OCI-LY7 (cell line): ENCODE data around the gene ANKMY1. TPM values are rescaled to one million over a fixed set of nuclear protein-coding genes. Genes with fewer than 3 reads are reported as not detected.

Source experiments
- BruUV-seq: library from RNA; stranded (reverse); fragments of 400-500 nt; replicated peaks from 2 replicates; lab custom pipeline; 2021; lab: Mats Ljungman, UMichigan
- CTCF ChIA-PET: fragments of 300-600 bp; sonication (Branson Sonifier 250); formaldehyde crosslinking; loops from one replicate; lab custom pipeline; 2022; ENCODE audit warnings: antibody characterized with exemption; ENCODE audit not compliant: unreplicated experiment; lab: Charles Lee
- POLR2A ChIA-PET: fragments of 300-600 bp; sonication (Branson Sonifier 250); formaldehyde crosslinking; loops from one replicate; lab custom pipeline; 2022; ENCODE audit warnings: antibody characterized with exemption; lab: Charles Lee
- DNase-seq: peaks from one replicate; pipeline ENCODE4 v3.0.0-alpha.2; 2015; ENCODE audit warnings: low spot score
- H2AFZ ChIP-seq: fragments of 200-600 bp; sonication (generic), shearing (Covaris generic); 2 replicates; pipeline ENCODE4 v1.6.1; 2014; ENCODE audit warnings: mild to moderate bottlenecking, antibody characterized with exemption, low read length, moderate library complexity
- H3K27ac ChIP-seq: fragments of 200-600 bp; sonication (generic); 2 replicates; pipeline ENCODE4 v1.5.1; 2014; ENCODE audit warnings: mixed run types, low read depth, mild to moderate bottlenecking, moderate library complexity, low read length, inconsistent platforms; ENCODE audit not compliant: poor library complexity, severe bottlenecking
- H3K36me3 ChIP-seq: fragments of 200-600 bp; sonication (generic); 2 replicates; pipeline ENCODE4 v1.6.1; 2014; ENCODE audit warnings: mild to moderate bottlenecking, antibody characterized with exemption, low read length, moderate library complexity, mixed read lengths; ENCODE audit not compliant: insufficient read depth
- H3K4me1 ChIP-seq: fragments of 200-600 bp; sonication (generic); 2 replicates; pipeline ENCODE4 v1.5.1; 2014; ENCODE audit warnings: mild to moderate bottlenecking, low read length; ENCODE audit not compliant: insufficient read depth, poor library complexity, severe bottlenecking
- H3K4me2 ChIP-seq: fragments of 200-600 bp; sonication (generic); 2 replicates; pipeline ENCODE4 v1.6.1; 2014; ENCODE audit warnings: mild to moderate bottlenecking, low read length
- H3K4me3 ChIP-seq: fragments of 200-600 bp; sonication (generic); 2 replicates; pipeline ENCODE4 v1.5.1; 2014; ENCODE audit warnings: mild to moderate bottlenecking, low read depth, low read length; ENCODE audit not compliant: poor library complexity, severe bottlenecking
- H3K79me2 ChIP-seq: fragments of 200-600 bp; sonication (generic); 2 replicates; pipeline ENCODE4 v1.6.1; 2016; ENCODE audit warnings: low read depth, mild to moderate bottlenecking, low read length, moderate library complexity, mixed read lengths; ENCODE audit not compliant: insufficient read depth
- H3K9me2 ChIP-seq: fragments of 200-600 bp; sonication (generic); 2 replicates; pipeline ENCODE4 v1.6.1; 2016; ENCODE audit warnings: mild to moderate bottlenecking, low read length, mixed read lengths; ENCODE audit not compliant: insufficient read depth
- H3K9me3 ChIP-seq: fragments of 200-600 bp; sonication (generic); 2 replicates; pipeline ENCODE4 v1.6.1; 2014; ENCODE audit warnings: mild to moderate bottlenecking, mixed run types, low read length, mixed read lengths
- H4K20me1 ChIP-seq: fragments of 200-600 bp; sonication (generic); 2 replicates; pipeline ENCODE4 v1.6.1; 2014; ENCODE audit warnings: mild to moderate bottlenecking, antibody characterized with exemption, low read length, moderate library complexity, mixed read lengths; ENCODE audit not compliant: insufficient read depth
- EZH2phosphoT487 ChIP-seq: fragments of 200-600 bp; sonication (generic); IDR thresholded peaks from 2 replicates; pipeline ENCODE4 v1.6.1; 2018; ENCODE audit warnings: low read depth, borderline replicate concordance, mild to moderate bottlenecking, mixed run types, antibody characterized with exemption, low read length, moderate library complexity, mixed read lengths
- intact Hi-C: fragments of 100-400 bp; cut with micrococcal nuclease; formaldehyde crosslinking; loops from one replicate; pipeline ENCODE4 v1.10.0; 2022; ENCODE audit not compliant: unreplicated experiment
- total RNA-seq, 2 experiments: library from RNA; depleted of rRNA in 1 of 2; stranded (reverse); fragments of >200 nt in 1 of 2; shearing (Covaris generic) in 1 of 2; gene quantifications; 2 replicates each; pipeline ENCODE4 v1.2.3, GENCODE V29; 2014 to 2022
- TF ChIP-seq, protein P1 (sequence below): fragments of 200-600 bp; sonication (generic); conservative IDR thresholded peaks from 2 replicates; pipeline ENCODE4 v1.5.1; 2014; ENCODE audit warnings: mild to moderate bottlenecking, antibody characterized with exemption, low read length, moderate library complexity, mixed read lengths

ANKMY1 gene
- total RNA-seq, 2 experiments from 2014 or later: 30.6 to 65.9 TPM

DNA sequence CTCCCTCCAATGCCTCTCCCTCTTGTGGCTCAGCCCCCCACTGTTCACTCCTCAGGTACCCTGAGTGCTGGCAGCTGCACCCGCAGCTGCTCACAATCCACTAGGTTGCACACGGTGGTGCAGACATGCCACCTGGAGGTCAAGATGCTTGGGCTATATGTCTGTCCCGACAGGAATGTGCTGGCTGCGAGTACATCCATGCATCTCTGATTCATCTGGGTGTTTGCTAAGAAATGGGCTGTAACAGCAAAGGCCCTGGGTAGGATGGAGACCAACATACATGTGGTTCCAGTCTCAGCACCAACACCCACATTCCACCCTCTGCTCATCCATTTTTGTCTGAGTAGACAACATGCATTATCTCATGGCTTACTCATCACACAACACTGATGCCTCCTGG, 31.3 kb downstream of the ANKMY1 start:
- Histone ChIP-seq H3K9me2 (no peaks in the 10 kb centered on the region), H3K9me3 (peaks cover 41% of the 10 kb centered on the region), H4K20me1 (no peaks in the 10 kb centered on the region), H3K79me2 (no peaks in the 10 kb centered on the region), H3K4me1 (no peaks in the 10 kb centered on the region), H3K4me3 (no peak overlapping the region), H3K36me3 (peaks cover 96% of the 10 kb centered on the region), H3K4me2 (no peak overlapping the region), H2AFZ (no peak overlapping the region), H3K27ac (no peak overlapping the region)
- intact Hi-C loops: no loop called here
- POLR2A ChIA-PET: no interaction called here
- no peak for DNase-seq
- no TSS peak for BruUV-seq
- CTCF ChIA-PET: no interaction called here
- TF ChIP-seq EZH2phosphoT487: no peak
- TF ChIP-seq, protein P1, sequence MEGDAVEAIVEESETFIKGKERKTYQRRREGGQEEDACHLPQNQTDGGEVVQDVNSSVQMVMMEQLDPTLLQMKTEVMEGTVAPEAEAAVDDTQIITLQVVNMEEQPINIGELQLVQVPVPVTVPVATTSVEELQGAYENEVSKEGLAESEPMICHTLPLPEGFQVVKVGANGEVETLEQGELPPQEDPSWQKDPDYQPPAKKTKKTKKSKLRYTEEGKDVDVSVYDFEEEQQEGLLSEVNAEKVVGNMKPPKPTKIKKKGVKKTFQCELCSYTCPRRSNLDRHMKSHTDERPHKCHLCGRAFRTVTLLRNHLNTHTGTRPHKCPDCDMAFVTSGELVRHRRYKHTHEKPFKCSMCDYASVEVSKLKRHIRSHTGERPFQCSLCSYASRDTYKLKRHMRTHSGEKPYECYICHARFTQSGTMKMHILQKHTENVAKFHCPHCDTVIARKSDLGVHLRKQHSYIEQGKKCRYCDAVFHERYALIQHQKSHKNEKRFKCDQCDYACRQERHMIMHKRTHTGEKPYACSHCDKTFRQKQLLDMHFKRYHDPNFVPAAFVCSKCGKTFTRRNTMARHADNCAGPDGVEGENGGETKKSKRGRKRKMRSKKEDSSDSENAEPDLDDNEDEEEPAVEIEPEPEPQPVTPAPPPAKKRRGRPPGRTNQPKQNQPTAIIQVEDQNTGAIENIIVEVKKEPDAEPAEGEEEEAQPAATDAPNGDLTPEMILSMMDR: no peak

DNA sequence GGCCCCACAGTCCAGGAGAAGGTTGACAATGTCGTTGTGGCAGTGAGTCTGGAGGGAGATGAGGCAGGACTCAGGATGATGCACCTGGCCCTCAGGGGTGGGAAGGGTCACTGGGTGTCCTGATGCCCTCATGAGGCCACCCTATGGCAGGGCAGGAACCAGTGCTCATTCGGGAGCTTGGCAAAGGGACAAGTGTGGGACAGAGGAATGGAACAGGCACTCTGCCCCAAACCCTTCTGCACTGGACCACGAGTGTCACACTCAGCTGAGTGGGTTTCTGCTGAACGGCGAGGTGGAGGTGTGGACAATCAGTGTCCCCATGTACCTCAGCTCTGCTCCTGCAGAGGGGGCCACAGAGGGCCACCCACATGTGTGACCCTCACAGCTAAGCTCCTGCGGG, 32.0 kb downstream of the ANKMY1 start:
- CTCF ChIA-PET: no interaction called here
- peaks cover 93% of the 10 kb centered on the region for H3K36me3 ChIP-seq
- no peak overlapping the region for H3K4me2 ChIP-seq
- H3K9me3 ChIP-seq: peaks cover 34% of the 10 kb centered on the region
- H3K79me2 ChIP-seq: no peaks in the 10 kb centered on the region
- no peaks in the 10 kb centered on the region for H3K9me2 ChIP-seq
- intact Hi-C loops: no loop called here
- no peak overlapping the region for H2AFZ ChIP-seq
- no peak overlapping the region for H3K4me3 ChIP-seq
- TF ChIP-seq EZH2phosphoT487: no peak
- TF ChIP-seq, protein P1: no peak
- BruUV-seq: no TSS peak
- no peak overlapping the region for H3K27ac ChIP-seq
- H4K20me1 ChIP-seq: no peaks in the 10 kb centered on the region
- POLR2A ChIA-PET: no interaction called here
- DNase-seq: no peak
- no peaks in the 10 kb centered on the region for H3K4me1 ChIP-seq

DNA sequence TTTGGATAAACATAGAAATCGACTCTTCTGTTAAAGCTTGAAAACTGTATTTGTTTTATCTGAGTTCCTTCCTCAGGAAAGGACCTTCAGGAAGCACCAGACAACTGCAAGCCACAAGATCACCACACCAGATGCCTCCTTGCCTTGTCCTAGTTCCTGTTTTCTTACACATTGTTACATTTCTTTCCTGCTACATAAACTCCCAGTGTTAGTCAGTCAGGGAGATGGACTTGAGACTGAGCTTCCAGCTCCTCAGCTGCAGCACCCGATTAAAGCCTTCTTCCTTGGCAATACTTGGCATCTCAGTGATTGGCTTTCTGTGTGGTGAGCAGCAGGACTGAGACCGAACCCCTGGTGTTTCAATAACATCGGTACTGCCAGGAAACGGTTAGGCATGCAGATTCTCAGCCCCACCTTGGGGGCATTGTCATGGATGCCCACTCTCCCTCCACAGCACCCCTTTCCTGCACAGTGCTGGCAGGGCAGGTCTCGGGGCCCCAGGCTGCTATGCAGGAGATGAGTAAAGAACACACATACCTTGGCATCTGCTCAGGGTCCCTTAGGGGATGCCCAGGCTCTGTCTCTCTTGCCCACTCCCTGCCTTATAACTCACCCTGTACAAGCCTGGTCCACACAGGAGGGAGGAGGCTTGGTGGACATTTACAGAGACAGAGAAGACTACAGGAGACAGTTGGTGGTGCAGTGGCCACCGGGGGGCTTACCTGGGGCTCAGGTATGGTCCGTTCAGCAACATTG, 32.6 kb downstream of the ANKMY1 start:
- TF ChIP-seq, protein P1: no peak
- TF ChIP-seq EZH2phosphoT487: no peak
- no peak overlapping the region for H3K4me2 ChIP-seq
- H3K9me3 ChIP-seq: peaks cover 34% of the 10 kb centered on the region
- H3K4me1 ChIP-seq: no peaks in the 10 kb centered on the region
- intact Hi-C loops: no loop called here
- no peaks in the 10 kb centered on the region for H4K20me1 ChIP-seq
- ChIA-PET POLR2A (no interaction called here), CTCF (no interaction called here)
- BruUV-seq: no TSS peak
- H2AFZ ChIP-seq: no peak overlapping the region
- no peak overlapping the region for H3K27ac ChIP-seq
- H3K79me2 ChIP-seq: no peaks in the 10 kb centered on the region
- no peak for DNase-seq
- no peaks in the 10 kb centered on the region for H3K9me2 ChIP-seq
- peaks cover 87% of the 10 kb centered on the region for H3K36me3 ChIP-seq
- no peak overlapping the region for H3K4me3 ChIP-seq
